ENCODE measurements around the gene NT5DC1. TPM values are rescaled to one million over a fixed set of nuclear protein-coding genes. Genes with fewer than 3 reads are reported as not detected.

NT5DC1 gene
- total RNA-seq, 4 donors from 2014 or later = 2.6 to 37.8 (median 6.5) TPM

- Histone ChIP-seq H3K27ac (no peak overlapping the region), H3K27me3 (no peaks in the 10 kb centered on the region), H3K4me1 (no peaks in the 10 kb centered on the region), H3K36me3 (no peaks in the 10 kb centered on the region), H3K4me3 (no peak overlapping the region), H3K9me3 (no peaks in the 10 kb centered on the region)
- DNase-seq = no peak
- TF ChIP-seq CTCF (IDR thresholded peaks at IDR 0.05) (no peak), POLR2A (IDR thresholded peaks at IDR 0.05) (no peak)
- intact Hi-C loops (cut with DNase I; ENCODE audit: low total_unique reads) = no loop called here
These were observed 1.6 kb upstream of the NT5DC1 start for GRCh38 chr6:116099036-116099435.

DNA sequence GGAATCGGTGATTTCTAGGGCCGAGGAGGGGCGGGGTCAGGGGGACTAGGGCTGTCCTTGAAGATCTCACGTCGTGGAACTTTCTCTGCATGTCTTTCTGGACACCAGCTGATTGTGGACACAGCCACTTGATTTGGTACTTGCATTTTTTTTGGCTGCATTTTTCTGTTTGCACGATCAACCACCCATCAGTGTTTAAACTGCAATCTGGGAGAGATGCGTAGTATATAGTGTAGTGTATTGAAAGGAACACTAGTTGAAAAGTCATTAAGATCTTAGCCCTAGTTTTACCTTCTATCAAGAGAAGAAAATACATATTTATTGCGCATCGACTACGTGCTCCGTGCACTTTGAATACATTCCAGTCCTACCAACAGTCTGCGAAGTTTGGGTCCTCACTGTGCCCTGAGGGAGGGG, 657 bp downstream of the NT5DC1 start:
- intact Hi-C loops (cut with DNase I; ENCODE audit: low total_unique reads) = no loop called here
- DNase-seq = no peak

DNA sequence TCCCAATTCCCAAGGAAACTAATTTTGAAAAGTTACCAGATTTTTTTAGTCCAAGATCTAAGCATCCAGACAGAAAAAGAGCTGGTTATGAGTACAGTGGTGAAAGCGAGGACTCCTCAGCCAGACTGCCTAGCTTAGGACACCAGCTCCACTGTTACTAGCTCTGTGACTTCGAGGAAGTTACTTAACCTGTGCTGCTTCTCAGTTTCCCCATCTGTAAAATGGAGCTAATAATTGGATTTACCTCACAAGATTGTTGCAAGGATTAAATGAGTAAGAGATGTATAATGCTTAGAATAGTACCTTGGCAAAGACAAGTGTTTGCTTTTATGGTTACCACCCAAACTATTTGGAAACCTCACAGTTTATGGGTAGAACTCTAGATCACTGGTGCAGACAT, 1.1 kb downstream of the NT5DC1 start:
- Histone ChIP-seq H3K4me1 (no peaks in the 10 kb centered on the region), H3K36me3 (no peaks in the 10 kb centered on the region), H3K4me3 (peak overlapping the region; percentile 60 to 84), H3K27ac (peak overlapping the region; percentile 86 to 96), H3K27me3 (no peaks in the 10 kb centered on the region), H3K9me3 (no peaks in the 10 kb centered on the region)
- intact Hi-C loops (cut with DNase I; ENCODE audit: low total_unique reads) = no loop called here
- TF ChIP-seq POLR2A (IDR thresholded peaks at IDR 0.05) (no peak), CTCF (IDR thresholded peaks at IDR 0.05) (no peak)
- DNase-seq = no peak

More for the DNA sequence above, 657 bp downstream of the NT5DC1 start:
- peak overlapping the region; percentile 86 to 96 for H3K27ac ChIP-seq
- TF ChIP-seq POLR2A (IDR thresholded peaks at IDR 0.05) (no peak), CTCF (IDR thresholded peaks at IDR 0.05) (no peak)
- peak overlapping the region; percentile 60 to 84 for H3K4me3 ChIP-seq
- H3K27me3 ChIP-seq = no peaks in the 10 kb centered on the region
- no peaks in the 10 kb centered on the region for H3K36me3 ChIP-seq
- no peaks in the 10 kb centered on the region for H3K9me3 ChIP-seq
- no peaks in the 10 kb centered on the region for H3K4me1 ChIP-seq

DNA sequence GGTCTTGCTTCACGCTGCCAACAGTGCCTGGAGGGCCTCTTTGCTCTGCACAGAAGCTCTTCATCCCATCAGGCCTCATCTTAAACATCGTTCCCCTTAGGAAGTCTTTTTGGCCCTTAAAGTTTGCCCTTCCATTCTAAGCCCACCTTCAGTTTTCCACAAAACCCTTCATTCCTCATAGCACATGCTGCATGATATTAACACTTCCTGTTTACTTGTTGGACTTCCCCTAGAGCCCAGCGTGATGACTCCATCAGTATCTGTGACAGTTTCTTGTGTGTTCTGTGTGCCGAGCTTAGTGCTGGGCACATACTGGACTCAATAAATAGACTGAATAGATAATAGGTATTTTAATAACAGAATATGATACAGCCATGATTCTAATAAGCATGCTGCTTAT, 2.2 kb downstream of the NT5DC1 start:
- Histone ChIP-seq H3K4me1 (no peaks in the 10 kb centered on the region), H3K9me3 (no peaks in the 10 kb centered on the region), H3K27me3 (no peaks in the 10 kb centered on the region), H3K27ac (no peak overlapping the region), H3K36me3 (no peaks in the 10 kb centered on the region), H3K4me3 (no peak overlapping the region)
- TF ChIP-seq POLR2A (IDR thresholded peaks at IDR 0.05) (no peak), CTCF (IDR thresholded peaks at IDR 0.05) (no peak)
- no peak for DNase-seq
- intact Hi-C loops (cut with DNase I; ENCODE audit: low total_unique reads) = no loop called here

GRCh38 chr6:116104636-116105035, 4.0 kb downstream of the NT5DC1 start:
- Histone ChIP-seq H3K4me3 (no peak overlapping the region), H3K4me1 (no peaks in the 10 kb centered on the region), H3K9me3 (no peaks in the 10 kb centered on the region), H3K36me3 (no peaks in the 10 kb centered on the region), H3K27me3 (no peaks in the 10 kb centered on the region), H3K27ac (no peak overlapping the region)
- no peak for DNase-seq
- TF ChIP-seq POLR2A (IDR thresholded peaks at IDR 0.05) (no peak), CTCF (IDR thresholded peaks at IDR 0.05) (no peak)
- intact Hi-C loops (cut with DNase I; ENCODE audit: low total_unique reads) = no loop called here
